Measurements from ENCODE around the gene TLE3. TPM values are rescaled to one million over a fixed set of nuclear protein-coding genes. Genes with fewer than 3 reads are reported as not detected.

TLE3 gene
- total RNA-seq, 1 experiment from 2014 or later = 98.2 TPM

GRCh38 chr15:70078578-70079417, 18.9 kb downstream of the TLE3 start:
- H3K79me1 ChIP-seq (ENCODE audit: insufficient read depth, low read depth, low read length, poor library complexity, severe bottlenecking) = peaks cover 12% of the 10 kb centered on the region
- no peak overlapping the region for H2BK5ac ChIP-seq (ENCODE audit: insufficient read length, low read length)
- H4K20me1 ChIP-seq (ENCODE audit: control insufficient read depth, insufficient read depth, insufficient read length) = no peaks in the 10 kb centered on the region
- Mint-ChIP-seq H3K36me3 (ENCODE audit: insufficient read depth in 1 of 3, low read depth in 3 of 3) (peaks cover 23 to 72% (median 68%) of the 10 kb centered on the region in 3 experiments; a peak in 6 of 7 replicates), H3K27me3 (ENCODE audit: low read depth) (no peaks in the 10 kb centered on the region; the same call in 1 of the 2 replicates), H3K4me1 (peaks cover 62 to 70% of the 10 kb centered on the region in 2 experiments), H3K4me3 (no peak overlapping the region), H3K27ac (0 out of 7 replicates have a peak overlapping the region, but pooled peaks of 1 of the 3 experiments have one; percentile 28), H3K9me3 (no peaks in the 10 kb centered on the region)
- no peak overlapping the region for H2BK120ac ChIP-seq (ENCODE audit: low read depth, low read length, poor library complexity, severe bottlenecking)
- H3K23ac ChIP-seq (ENCODE audit: insufficient read length, low read depth, low read length) = no peak overlapping the region
- H3K4ac ChIP-seq (ENCODE audit: low read depth, low read length) = no peak overlapping the region
- peaks cover 22% of the 10 kb centered on the region for H3K4me1 ChIP-seq (ENCODE audit: insufficient read depth, low read length)
- H4K5ac ChIP-seq (ENCODE audit: insufficient read length, low read depth, low read length) = no peak overlapping the region
- no peak overlapping the region for H3T11ph ChIP-seq (ENCODE audit: low read length)
- H3K27me3 ChIP-seq (ENCODE audit: insufficient read depth, low read length) = no peaks in the 10 kb centered on the region
- H2BK15ac ChIP-seq (ENCODE audit: low read depth, low read length) = no peak overlapping the region
- H3K9ac ChIP-seq (ENCODE audit: extremely low read depth, insufficient read length, low read length) = no peak overlapping the region
- H3K4me2 ChIP-seq (ENCODE audit: insufficient read depth, insufficient read length, low read length) = no peak overlapping the region
- peaks cover 3% of the 10 kb centered on the region; the same call in 1 of the 2 replicates for H3K79me2 ChIP-seq (ENCODE audit: insufficient read depth, low read length)
- no peak overlapping the region for H3K56ac ChIP-seq (ENCODE audit: insufficient read length, low read depth, low read length)
- no peak for DNase-seq
- H2BK20ac ChIP-seq (ENCODE audit: low read depth, low read length, poor library complexity, severe bottlenecking) = no peak overlapping the region
- no peak overlapping the region for H2AK5ac ChIP-seq (ENCODE audit: insufficient read length, low read length)
- H3K27ac ChIP-seq (ENCODE audit: insufficient read length, low read depth, low read length) = no peak overlapping the region
- TF ChIP-seq, protein P1, sequence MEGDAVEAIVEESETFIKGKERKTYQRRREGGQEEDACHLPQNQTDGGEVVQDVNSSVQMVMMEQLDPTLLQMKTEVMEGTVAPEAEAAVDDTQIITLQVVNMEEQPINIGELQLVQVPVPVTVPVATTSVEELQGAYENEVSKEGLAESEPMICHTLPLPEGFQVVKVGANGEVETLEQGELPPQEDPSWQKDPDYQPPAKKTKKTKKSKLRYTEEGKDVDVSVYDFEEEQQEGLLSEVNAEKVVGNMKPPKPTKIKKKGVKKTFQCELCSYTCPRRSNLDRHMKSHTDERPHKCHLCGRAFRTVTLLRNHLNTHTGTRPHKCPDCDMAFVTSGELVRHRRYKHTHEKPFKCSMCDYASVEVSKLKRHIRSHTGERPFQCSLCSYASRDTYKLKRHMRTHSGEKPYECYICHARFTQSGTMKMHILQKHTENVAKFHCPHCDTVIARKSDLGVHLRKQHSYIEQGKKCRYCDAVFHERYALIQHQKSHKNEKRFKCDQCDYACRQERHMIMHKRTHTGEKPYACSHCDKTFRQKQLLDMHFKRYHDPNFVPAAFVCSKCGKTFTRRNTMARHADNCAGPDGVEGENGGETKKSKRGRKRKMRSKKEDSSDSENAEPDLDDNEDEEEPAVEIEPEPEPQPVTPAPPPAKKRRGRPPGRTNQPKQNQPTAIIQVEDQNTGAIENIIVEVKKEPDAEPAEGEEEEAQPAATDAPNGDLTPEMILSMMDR (conservative IDR thresholded peaks at IDR 0.05) = no peak
- H2AFZ ChIP-seq (ENCODE audit: low read length) = no peak overlapping the region
- H2BK12ac ChIP-seq (ENCODE audit: insufficient read length, low read depth, low read length) = no peak overlapping the region
- H3K18ac ChIP-seq (ENCODE audit: insufficient read length, low read depth, low read length) = no peak overlapping the region
- no peak overlapping the region for H3K14ac ChIP-seq (ENCODE audit: insufficient read depth, low read length)
- WGBS (ENCODE audit: extremely low coverage, insufficient read length, low lambda C conversion rate) = no CpG with 5 or more reads among the region's 13 CpGs
- H3K23me2 ChIP-seq (ENCODE audit: insufficient read length, low read depth, low read length, poor library complexity, severe bottlenecking) = peaks cover 3% of the 10 kb centered on the region
- H3K9me3 ChIP-seq (ENCODE audit: control insufficient read depth, low read depth, low read length) = no peaks in the 10 kb centered on the region
- H4K8ac ChIP-seq (replicated peaks; ENCODE audit: insufficient read length, low read depth, low read length) = no peak overlapping the region
- H4K91ac ChIP-seq (ENCODE audit: insufficient read length, low read depth, low read length) = no peak overlapping the region

Measured in H9 (cell line).